Colon (tissue), 2 donors: ENCODE measurements around the gene PRKD2.

Source experiments
- FAIRE-seq: peaks from 2 replicates; lab custom pipeline; 2012; peaks lifted over from hg19 to GRCh38; lab: Jason Lieb, UNC
- donor health status: control.
- donor health status: control.

Gene PRKD2

DNA sequence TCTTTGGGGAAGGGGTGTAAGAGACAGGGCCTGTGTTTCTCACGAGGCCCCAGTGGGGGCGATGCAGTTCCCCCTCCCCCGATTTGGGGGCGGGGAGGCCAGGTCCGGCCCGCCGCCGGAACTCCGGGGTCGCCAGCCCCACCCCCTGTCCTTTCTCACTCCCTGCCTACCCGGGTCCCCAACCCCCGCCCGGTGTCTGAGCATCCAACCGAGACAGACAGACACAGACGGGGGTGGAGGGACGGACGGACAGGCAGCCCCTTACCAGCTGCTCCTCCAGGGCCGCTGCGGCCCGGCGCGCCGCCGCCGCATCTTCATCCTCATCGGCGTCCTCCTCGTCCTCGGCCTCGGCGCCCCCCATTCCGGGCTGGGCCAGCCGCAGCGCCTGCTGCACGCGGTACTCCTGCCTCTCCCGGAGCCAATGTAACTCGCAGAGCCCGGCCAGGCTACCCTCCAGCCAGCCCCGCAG lies 56.3 kb downstream of the PRKD2 start:
- FAIRE-seq = no peak

DNA sequence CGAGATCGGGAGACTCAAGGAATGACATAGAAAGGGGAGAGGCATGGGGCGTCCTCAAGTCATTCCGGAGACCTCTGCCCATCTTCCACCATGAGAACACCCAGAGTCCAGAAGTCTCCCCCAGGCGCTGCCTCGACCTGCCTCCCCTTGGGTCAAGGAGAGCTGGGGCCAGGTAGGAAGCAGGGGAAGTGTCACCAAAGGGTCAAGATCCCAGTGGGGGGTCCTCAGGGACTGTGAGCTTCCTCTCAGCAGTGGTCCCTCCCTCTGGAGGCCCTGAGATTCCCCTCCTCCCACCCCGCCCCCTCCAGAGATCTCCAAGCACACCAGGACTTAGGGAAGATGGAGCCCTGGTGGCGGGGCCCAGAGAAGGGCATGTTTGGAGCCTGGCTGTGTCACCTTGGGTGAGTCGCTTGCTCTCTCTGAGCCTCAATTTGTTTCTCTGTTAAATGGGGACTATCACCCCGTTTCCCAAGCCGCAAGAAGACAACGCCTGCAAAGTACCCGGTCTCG lies 56.9 kb downstream of the PRKD2 start:
- no peak for FAIRE-seq

DNA sequence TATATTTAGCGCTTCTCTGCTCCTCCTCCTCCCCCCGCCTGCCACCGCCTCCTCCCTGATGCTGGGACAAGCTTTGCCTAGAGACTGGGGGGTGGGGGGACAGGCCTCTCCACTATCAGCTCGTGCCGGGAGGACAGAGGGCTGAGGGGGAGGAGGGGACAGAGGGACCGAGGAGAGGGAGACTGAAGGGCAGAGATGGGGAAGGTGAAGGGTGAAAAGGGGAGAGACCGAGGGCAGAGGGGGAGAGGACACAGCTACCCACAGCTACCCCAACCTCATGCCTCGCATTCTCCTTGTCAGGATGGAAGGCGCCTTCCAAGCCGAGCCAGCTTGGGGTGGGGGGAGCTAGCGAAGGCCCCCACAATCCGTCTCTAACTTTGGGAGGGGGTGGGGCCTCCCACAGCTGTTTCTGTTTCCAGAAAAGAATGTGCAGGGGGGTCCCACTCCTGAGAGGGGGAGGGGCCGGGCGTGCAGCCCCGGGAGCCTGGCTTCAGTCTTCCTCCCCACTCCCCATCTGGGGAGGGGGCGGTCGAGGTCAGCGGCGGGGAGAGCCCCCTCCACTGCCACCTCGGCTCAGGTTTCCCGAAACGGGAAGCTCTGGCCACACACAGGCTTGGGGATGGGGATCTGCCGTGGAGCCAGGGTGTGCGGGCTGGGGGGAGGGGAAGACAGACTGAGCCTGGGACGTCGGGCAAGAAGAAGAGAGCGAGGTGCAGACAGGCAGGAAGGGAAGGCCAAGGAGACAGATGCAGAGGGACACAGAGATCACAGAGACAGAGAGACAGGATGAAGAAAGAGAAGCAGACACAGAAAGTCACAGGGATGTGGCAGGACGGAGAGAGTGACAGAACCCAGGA lies 57.5 kb downstream of the PRKD2 start:
- FAIRE-seq = no peak

DNA sequence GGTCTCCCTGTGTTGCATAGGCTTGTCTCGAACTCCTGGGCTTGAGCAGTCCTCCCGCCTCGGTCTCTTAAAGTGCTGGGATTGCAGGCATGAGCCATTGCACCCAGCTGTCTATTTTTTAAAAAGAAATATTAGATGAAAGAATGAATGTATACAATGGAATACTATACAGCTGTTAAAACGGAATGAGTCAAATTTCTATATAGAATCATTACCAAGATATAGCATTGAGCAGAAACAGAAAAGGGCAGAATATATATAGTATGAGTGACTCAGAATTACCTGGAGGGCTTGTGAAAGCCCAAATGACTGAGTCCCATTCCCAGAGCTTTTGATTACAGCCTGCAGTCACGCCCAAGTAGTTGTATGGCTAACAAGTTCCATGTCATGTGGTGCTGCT lies 60.4 kb downstream of the PRKD2 start:
- no peak for FAIRE-seq

DNA sequence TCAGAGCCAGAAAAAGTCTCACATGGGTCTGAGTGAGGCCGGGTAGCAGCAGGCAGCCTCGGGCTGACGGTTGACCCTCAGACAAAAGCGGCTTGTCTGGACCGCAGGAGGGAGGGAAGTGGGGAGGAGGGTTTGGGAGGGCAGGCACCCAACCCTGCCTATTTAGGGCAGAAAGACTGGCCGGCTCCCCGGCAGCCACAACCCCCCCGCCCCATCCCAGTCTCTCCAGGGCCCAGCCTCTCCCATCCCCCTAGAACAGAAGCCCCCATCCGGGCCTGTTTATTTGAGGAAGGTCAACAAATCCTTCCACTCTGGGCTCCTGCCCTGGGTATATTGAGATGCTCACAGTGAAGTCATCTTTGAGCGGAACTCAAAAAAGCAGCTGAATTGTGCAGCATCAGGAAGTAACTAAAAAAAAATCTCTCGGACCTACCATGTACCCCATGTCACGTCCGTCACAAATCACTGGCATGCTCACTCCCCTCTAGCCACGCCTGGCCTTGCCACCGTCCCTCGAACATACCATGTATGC lies 62.2 kb downstream of the PRKD2 start:
- FAIRE-seq = no peak

DNA sequence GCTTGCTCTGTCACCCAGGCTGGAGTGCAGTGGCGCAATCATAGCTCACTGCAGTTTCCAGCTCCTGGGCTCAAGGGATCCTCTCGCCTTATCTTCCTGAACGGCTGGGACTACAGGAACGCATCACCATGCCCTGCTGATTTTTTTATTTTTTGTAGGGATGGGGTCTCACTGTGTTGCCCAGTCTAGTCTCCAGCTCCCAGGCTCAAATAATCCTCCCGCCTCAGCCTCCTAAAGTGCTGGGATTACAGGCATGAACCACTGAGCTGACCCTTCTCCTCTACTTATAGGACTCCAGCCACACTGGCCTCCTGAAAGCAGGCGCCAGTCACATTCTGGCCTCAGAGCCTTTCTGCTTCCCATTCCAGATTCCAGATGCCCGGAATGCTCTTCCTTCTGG lies 66.5 kb downstream of the PRKD2 start:
- no peak for FAIRE-seq

DNA sequence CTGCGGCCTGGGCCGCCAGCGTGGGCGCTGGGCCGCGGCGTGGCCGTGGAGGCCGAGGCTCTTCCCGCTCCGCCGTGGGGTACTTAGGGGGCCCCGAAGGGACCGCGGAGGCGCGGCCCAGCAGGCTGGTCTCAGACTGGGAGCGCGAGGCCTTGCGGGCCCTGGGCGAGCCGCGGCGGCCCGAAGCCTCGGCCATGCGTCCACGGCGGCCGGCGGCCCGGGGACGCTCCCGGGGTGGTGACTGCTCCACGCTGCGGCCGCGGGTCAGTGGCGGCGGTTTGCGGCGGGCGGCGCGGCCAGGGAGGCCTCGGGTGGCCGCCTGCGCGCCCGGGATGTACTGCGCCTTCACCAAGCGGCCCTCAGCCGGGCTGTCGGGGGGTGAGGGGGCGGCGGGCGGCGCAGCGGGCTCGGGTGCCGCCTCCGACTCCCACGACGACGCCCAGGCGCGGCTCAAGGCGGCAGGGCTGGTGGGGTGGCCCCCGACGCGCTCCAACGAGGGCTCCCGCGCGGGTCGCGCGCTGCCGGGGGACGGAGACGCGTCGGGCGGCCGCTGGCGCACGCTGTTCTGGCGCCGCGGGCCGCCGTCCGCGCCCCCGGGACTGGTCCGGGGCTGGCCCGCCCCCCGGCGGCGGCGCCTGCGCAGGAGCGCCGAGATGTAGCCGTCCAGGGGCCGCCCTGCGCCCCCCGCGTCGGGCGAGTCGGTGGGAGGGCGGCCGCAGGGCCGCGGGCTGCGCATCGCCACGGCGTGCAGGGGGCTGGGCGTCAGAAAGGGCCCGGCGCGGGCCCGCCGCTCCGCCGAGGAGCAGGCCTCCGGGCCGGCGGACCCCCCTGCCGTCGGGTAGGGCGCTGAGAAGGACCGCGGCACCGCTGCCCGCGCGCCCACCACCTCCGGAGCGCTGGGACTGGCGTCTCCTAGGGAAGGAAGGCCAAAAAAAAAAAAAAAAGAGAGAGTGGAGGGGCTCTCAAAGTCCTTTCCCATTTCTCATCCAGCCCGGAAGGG lies 67.7 kb downstream of the PRKD2 start:
- no peak for FAIRE-seq

DNA sequence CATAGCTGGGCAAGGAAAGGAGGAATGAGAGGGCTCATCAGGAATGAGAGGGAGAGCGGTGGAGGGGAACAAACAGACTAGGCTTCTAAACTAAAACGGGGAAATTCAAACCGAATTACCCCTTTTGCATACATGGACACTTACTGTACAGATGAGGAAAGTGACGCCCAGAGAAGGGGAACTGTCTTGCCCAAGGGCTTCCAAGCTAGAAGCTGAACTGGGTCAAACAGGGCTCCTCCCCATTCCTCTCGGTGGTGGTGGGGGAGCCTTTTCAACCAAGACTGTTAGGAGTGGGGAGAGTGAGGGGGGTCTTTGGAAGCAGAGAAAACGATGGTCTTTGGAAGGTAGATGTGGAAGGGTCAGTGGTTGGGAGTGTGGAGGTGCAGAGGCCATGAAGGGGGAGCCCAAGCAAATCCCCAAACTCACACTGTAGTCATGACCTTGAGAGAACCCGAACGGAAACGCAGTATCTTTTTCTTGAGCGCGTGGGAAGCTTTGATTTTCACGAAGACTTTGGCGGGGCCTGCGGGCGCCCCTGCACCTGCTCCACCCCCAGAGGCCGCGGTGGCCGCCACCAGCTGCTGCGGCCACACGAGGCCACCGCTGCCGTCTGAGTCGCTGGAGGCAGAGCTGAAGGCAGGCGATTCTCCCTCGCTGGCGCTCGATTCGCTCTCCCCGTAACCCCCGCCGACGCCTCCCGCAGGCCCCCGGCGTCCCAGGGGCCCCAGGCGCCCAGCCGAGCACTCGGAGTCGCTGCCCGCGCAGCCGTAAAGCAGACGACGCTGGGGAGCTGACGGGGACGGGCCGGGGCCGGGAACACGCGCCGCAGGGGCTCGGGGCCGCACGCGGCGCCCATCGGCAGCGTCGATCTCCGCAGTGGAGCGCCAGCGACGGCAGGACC lies 68.6 kb downstream of the PRKD2 start:
- FAIRE-seq = no peak

DNA sequence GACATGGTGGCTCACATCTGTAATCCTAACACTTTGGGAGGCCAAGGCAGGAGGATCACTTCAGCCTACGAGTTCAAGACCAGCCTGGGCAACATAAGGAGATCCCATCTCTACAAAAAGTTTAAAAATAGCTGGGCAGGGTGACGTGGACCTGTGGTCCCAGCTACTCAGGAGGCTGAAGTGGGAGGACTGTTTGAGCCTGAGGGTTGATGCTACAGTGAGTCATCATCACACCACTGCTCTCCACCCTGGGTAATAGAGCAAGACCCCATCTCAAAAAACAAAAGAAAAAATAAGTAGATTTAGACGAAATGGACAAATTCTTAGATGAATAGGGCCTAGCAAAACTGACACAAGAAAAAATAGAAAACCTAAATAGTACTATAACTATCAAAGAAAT lies 70.5 kb downstream of the PRKD2 start:
- FAIRE-seq = no peak

DNA sequence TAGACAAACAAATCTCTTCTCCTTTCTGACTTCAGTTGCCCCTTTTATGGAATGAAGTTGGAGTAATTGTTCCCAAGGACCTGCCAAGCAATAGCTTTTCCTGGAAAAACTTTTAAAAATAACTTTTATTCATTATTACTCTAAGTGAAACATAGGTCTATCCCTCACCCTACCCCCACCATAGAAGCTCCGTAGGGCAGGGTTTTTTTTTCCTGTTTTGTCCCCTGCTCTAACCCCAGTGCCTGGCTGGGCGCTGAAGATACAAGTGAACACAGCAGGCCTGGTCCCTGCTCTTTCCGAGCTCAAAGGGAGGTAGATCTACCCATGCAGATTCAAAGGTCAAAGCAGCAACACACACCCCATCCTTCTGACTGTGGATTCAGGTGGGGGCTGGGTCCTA lies 72.2 kb downstream of the PRKD2 start:
- FAIRE-seq = no peak

DNA sequence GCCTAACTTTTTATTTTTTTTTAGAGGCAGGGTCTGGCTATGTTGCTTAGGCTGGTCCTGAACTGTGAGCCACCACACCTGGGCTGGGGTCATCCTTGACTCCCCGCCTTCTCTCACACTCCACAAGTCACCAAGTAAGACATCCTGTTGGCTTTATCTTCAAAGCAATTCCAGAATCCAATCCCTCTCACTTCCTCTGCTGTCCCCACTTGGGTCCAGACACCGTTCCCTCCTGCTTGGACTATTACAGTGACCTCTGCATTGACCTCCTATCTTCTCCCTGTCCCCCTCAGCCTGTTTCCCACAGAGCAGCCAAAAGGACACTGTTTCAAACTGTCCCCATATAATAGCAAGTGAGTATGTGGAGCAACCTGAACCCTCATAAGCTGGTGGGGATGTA lies 76.3 kb downstream of the PRKD2 start:
- FAIRE-seq = no peak

DNA sequence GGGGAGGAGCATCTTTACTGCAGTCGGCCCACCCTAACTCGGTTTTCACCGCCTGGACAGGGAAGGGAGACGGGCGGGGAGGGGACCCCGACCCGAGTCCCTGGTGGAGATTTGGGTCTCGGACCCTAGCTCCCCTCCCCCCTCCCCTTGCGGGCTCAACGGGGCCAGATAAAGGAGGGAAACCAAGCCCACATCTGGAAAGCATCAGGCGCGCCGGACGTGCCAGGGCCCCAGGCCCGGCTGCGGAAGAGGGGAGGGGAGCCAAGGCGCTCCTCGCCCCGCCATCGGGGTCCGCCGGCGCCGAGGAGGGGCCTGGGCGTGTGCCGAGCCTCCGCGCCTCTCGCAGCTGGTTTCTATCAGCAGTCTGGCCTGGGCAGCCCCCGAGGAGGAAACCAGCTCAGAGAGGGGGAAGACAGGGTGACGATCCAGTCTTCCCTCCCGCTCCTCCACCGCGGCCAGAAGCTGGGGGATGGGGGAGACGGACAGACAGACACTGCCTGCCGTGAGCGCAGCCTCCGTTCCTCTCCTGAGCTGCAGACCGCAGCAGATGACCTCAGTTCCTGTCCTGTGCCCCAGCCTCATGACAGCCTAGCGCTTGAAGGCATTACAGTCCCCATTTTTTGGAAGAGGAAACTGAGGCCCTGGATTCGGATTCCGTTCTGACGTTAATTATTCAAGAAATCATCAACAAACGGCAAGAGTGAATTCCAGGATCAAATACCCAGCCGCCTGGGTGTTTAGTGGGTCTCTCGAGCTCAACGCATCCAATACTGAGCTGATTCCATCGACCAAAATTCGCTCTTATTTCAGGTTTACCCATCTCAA lies 77.3 kb downstream of the PRKD2 start:
- no peak for FAIRE-seq

DNA sequence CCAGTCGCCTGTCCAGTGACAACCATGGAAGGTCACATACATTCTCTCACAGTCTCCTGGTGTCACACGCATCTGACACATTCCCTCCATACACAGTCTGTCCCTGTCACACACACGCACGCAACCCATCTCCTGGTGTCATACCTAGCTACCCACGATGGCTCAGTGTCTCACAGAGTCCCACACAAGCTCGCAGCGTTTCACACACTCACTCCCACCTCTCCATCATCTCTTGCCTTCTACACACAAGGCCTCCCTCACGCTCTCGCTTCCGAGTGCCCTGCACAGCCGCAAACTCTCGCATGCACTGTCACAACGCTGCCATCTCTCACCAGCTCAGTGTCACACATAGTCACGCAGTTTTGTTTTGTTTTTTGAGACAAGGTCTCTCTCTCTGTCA lies 79.7 kb downstream of the PRKD2 start:
- no peak for FAIRE-seq

DNA sequence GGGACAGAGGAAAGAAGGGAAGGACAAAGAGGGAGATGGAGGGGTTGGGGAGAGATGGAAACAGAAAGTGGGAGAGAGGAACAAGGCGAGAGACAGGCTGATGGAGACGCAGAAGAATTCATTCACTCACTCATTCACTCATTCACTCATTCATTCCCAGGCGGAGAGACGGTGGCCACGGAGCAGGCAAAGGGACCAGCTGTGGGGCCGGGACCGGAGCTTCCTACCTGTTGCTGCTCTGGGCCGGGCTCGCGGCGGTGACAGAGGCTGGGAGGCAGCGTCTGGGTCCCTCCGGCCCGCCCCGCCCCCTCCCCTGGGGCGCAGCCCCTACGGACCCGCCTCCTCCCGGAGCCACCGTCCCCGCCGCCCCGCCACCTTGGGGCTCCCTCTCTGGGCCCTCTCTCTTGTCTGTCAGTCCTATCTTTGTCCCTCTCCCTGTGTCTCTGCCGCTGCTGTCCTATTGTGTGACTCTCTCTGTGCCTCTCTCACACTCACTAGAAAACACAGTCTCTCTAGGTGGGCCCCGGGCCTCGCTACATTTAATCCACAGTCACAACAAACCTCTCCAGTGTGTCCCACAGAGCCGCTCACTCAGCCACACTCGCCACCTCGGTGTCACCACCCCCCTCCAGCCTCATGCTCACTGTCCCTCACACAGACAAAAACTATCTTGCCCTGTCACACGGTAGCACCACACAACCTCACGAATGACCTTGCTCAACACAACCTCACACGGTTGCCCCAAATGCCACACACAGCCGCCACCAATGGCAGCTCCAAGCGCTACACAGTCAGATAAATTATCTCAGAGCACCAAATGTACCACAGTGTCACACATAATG lies 80.8 kb downstream of the PRKD2 start, which contains the start of gene GNG8:
TSS of gene GNG8 (minus strand) at position 283 of the 842 bp plus-strand sequence. CDS start 1,520 bp downstream, outside the sequence.
- FAIRE-seq = no peak

DNA sequence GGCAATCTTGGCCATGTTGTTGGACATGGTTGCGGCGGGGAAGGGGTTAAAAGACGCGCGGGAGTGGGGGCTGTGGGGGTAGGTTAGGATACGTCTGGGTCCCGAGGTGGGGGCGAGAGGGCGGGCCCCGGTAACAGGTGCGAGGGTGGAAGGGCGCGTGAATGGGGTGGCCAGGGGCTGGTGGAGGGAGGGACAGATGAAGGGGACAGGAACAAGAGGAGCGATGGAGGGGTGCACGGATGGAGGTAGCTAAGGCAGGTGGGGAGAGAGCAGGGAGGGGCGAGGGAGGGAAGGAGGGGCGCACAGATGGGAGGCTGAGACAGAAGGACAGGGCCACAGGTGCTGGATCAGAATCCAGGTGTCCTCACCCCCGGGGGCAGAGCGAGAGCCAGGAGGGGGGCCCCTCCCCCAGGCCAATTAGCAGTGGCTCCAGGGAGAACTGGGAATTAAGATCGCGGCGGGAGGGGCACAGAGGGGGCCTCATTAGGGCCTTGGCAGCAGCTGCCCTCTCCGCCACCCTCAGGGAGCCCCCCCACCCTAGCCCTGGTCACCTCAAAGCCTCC lies 82.2 kb downstream of the PRKD2 start:
- FAIRE-seq = no peak

DNA sequence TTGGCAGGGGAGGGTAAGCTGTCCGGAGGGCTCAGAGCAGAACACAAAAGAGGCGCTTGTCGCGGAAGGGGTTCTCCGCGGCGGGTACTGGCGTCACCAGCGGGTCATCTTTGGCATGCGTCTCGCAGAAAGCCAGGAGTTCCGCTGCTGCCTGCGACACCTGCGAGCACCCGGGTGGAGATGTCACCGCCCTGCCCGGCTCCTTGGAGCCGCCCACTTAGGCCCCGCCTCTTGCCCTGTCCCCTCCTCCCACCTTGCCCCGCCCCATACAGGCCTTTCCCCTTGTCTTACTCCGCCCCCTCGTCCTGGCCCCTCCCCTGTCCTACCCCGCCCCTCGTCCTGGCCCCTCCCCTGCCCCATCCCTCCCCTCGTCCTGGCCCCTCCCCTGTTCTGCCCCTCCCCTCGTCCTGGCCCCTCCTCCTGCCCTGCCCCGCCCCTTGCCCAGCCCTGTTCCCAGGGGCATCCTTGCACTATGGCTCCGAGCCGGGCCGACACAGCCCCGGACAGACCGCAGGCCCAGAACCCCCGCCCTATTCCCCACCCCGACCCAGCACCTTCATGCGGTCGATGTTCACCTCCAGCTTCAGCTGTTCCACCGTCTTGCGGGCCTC lies 82.8 kb downstream of the PRKD2 start:
- FAIRE-seq = no peak

DNA sequence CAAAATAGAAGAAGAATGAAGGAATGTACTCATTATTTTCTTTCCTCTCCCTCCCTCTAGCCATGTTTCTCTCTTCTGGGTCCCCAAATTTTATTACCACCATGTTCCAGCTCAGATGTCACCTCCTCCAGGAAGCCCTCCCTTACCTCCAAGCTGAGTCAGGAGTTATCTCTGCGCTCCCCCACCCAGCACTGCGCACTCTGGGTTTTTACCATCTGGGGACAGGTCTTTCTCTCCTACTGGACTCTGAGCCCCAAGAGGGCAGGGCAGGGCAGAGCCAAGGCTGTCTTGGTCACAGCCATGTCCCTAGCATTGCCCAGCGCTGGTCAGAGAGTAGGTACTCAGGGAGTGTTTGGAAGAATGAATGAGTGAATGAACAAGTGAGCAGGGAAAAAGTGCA lies 83.8 kb downstream of the PRKD2 start:
- FAIRE-seq = no peak

DNA sequence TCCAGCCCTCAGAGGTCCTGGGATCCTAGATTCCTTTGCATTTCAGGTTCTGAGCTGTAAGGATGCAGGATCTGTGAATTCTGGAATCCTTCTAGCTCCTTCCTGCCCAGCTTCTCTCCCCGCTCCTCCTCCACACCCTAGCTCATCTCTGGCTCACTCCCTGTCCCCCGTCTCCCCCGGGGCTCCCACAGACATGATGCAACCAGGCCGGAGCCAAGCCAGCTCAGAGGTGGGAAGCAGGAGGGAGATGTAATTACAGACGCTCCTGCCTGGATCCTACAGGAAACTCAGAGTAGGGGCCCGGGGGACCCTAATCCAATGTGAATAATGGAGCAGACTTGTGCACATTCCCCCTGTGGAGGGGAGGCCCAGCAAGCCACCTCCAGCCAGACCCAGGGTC lies 85.4 kb downstream of the PRKD2 start:
- no peak for FAIRE-seq
